Measurements from ENCODE around the gene SCD5.

The SCD5 gene

DNA sequence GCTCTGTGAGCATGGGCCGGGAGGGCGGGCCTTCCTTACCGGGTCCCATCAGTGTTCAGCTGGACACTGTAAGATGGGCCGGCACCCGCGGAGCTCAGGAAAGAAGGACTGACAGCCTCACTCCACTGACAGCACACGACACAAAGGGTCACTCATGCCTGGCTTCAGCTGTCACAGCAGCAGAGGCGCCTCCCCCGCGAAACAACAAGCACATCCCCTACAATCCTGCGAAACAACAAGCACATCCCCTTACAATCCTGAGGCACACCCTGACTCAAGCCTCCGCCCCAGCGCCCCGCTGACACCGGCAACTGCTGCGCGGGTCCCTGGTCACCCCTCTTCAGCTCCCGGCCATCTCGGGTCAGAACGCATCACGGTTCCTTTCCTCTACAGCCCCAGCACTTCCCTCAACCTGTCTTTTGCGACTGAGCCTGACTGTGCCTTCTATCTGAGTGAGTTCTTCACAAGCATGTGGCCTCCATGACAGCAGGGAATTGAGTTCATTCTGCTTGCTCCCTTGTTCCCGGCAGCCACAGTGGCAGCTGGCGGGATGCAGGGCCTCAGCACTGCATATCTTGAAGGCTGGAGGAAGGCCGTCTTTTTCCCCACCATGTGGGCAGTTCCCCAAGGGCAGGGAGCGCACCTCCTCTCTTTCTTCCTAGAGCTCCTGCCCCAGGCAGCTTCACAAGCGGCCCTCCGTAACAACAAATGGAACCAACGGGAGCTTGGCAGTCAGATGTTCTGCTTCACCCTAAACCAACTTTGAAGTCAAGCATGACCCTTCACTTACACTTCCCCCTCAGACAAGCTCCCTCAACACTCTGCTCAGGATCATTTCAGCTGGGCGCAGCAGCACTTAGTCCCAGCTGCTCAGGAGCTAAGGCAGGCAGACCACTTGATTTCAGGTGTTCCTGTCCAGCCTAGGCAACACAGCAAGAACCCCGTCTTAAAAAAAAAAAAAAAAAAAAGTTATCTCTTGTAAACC is 39.6 kb downstream of the SCD5 start:
- peak; percentile 66 for DNase-seq

DNA sequence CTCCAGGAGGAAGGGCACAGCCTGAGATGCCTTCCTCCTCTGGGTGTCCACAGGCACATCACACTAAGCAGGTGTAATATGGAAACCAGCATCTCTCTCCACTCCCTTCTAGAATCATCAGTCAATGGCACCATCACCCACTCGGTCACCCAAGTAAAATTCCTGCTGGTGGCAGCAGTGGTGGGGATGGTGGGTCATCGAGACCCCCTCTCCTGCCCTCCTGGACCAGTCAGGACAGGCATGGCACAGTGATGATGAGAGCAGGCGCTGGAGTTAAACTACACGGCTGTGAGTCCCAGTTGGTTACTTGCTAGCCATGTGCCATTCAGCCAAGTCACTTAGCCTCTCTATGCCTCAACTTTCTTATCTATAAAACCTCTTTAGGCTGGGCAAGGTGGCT is 42.5 kb downstream of the SCD5 start:
- no peak for DNase-seq

DNA sequence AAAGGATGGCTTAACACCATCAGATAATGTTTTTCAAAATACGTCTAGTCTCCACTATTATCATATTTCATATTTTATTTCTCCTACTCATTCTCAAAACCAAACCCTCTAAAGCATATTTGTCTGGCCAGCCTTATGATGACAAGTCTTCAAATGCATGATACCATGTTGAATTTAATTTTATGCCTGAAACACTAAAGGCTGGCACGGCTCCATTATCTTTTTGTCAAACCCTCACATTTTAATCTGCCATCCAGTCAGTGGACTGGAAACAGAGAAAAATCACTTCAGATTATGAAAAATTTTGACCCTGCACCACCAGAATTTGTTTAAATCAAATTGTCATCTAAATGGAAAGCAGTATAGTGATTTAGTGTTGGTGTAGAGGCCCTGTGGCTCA is 42.9 kb downstream of the SCD5 start:
- no peak for DNase-seq

DNA sequence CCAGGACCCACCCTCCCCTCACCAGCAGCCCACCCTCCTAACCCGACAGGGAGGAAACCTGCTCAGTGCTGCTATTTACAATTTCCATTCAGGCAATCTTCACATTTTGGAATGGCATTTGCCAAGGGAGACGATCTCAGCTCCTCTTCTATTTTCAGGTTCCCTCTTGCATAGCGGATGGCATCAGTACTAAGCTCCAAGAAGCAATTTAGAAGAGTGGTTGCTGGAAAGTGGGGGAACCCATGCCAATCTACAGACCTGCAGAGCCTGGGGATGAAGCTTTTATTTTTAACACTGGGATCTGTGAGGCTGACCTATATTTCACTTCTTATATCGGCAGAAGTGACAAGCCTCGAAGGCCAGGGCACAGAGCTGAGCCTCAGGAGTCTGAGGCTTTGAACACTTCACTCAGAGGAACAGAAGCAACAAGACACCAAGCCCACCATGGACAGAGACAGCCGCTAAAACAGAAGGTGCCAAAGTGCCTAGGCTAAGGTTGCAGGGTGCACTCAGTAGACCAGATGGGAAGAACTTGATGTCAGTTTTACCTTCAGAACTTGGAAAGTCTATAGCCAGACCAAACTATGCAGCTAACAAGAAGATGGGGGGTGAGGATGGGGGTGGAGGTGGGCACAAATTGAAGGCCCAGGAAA is 44.0 kb downstream of the SCD5 start:
- peak; percentile 28 for DNase-seq

DNA sequence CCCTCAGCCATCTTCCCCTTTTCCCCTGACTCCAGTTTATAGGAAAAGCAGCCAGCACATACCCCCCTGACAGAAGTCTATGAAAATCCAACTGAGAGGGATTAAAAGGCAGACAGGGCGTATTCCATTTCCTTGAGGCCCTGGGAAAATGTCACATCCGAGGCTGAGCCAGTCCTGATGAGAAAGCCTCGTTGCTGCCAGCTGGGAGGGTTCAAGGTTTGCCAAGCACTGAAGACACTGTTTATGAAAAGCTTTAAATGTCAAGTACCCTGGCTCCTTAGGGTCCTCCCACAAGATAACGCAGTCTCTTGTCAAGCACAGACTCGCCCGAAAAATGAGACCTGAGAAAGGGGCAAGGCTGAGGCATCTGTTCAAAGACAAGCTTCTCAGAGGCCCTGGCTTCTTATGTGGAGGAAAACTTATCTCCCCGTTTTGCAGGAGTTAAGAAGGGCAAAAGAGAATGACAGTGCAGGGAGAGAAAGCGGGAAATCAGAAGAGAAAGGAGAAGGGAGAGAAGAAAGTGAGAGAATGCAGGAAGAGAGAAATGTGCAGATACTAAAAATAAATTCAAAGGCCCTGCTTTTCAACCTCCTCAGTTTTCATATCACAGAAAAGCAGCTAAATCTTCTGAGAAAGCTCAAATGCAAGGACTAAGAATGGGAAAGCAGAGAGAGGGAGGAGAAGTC is 44.7 kb downstream of the SCD5 start:
- peak; percentile 33 for DNase-seq

DNA sequence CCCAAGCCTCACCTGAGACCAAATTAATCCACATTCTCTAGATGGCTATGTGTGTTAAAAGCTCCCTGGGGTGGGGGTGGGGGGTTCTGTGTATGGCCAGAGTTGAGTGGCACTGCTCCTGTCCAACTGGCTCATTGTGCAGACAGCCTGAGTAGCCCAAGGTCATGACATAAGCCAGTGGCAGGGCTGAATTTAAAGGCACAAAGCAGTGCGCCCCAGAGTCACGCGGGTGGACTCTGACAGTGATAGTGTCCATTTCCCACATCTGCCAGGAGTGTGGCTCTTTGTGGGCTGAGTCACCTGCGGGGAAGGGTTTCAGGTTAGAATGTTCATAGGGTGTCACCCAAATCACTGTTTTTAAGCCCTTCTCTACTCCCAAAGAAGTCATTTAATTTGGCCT is 45.4 kb downstream of the SCD5 start:
- peak; percentile 36 for DNase-seq

DNA sequence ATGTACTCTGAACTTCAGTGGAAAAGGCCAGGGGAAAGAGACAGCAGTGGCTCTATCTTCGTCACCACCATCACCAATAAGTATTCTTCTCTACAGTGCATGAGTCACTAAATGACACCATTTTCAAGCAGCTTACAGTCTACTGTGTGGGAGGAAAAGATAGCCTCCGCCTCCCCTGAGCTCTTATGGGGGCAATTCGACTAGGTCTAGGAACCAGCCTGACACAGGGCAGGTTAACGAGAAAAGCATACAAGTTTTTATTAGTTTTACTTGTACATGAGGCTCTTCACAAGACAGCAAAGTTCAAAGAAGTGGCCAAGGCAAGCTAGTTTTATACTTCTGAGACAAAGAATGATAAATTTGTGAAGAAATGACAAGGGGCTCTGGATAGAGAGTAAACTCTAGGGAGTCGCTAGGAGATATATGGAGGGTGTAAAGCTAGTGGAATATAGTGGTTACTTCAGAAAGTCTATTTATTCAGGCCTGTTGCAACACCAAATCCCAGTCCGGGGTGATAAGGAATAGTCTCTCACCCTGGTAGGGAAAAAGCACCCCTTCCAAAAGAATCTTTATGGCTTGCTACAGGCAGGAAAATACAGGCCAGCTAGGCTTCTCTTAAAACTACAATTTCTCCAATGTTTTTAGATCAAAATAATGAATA is 49.7 kb downstream of the SCD5 start:
- no peak for DNase-seq

DNA sequence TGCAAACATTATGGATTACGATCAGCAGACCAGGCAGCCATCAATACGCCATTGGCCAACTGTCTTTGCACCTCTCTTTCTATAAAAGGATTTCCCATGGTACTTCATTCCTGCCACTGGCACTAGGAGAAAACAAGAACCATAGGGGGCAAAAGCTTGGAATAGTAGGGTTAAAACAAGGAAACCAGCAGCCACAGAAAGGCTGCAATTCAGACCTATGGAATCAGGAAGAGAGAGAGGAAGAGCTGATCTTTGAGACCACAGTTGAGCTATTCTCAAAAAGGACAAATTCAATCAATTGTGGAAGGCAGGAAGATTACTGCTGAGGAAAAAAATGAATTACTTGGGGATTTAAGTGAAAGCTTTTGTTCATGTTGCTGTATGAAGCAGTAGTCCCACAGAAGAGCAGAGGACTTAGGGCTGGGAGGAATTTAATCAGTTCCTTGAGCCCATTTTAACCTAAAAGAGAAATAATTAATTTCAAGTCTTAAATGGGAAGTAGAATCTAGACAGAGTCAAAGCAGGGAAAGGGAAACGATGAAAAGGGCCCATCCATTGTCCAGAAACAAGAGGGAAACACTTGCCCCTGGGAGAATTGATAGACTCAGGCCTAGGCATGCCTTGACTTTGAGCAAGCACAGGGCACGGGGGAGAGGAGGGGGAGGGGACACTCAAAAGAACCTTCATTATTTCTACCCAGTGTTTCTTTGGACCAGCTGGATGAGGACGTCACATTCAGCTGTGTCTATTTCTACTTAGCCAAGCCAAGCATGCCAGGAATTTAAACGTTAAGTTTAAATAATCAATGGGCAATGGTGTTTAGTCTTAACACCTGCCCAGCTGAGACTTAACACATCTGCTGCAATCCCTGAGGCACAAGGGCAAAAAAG is 50.7 kb downstream of the SCD5 start:
- DNase-seq = peak; percentile 39

DNA sequence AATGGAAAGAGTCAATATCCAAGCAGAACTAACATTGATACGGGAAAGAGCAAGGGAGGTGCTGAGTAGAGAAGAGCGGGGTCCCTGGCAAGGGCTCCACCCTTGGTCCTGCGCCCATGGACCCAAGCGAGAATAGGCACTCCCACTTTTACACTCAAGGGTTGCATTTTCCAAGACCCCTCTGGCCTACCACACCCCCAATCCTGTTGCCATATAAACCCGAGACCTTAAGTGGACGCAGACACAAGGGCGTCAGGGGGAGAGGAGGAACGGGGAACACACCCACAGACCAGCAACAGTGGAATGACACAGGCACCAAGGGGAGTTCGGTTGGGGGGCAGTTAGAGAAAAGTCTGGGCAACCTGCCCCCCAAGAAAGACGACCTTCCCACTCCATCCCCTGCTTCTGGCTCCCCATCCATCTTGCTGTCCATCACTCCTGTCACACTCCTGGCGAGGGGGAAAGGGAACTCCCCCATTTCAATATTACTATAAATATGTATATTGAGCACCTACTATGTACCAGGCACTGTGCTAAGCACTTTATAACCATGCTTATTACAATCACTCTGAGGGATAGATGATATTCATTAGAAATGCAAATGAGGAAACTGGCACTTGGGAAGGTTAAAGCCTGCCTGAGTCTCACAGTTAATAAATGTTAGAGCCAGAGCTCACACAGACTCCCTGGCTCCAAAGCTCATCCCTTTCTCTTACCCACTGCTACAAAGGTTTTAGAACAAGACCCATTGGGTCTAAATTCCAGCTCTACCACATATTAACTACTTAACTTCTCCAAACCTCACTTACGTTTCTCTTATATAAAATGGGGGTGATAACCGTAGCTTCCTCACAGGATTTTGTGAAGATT is 51.7 kb downstream of the SCD5 start:
- no peak for DNase-seq

DNA sequence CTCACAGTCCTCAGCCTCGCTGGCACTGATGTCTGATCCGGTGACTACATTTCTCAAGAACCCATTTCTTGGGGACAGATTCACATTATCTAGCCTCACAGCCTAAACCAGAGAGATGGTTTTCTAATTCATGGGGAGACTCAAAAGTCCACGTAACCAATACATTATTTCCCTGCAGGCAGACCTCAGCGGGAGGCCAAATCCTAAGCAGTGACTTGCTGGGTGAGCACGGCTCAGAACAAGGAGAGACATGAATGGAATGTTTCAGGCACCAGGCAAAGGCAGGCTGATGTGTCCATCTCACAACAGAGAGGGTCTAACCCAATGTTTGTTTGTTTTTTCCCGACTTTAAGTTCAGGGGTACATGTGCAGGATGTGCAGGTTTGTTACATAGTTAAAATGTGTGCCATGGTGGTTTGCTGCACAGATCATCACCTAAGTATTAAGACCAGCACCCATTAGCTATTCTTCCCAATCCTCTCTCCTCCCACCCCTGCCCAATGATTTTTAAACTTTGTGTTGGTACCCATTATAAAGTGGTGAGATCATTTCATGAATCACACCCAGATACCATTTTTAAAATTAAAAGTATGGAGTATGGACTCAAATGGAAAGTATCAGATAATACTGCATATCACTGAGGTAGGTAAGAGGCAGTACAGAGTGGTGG is 53.3 kb downstream of the SCD5 start:
- no peak for DNase-seq

DNA sequence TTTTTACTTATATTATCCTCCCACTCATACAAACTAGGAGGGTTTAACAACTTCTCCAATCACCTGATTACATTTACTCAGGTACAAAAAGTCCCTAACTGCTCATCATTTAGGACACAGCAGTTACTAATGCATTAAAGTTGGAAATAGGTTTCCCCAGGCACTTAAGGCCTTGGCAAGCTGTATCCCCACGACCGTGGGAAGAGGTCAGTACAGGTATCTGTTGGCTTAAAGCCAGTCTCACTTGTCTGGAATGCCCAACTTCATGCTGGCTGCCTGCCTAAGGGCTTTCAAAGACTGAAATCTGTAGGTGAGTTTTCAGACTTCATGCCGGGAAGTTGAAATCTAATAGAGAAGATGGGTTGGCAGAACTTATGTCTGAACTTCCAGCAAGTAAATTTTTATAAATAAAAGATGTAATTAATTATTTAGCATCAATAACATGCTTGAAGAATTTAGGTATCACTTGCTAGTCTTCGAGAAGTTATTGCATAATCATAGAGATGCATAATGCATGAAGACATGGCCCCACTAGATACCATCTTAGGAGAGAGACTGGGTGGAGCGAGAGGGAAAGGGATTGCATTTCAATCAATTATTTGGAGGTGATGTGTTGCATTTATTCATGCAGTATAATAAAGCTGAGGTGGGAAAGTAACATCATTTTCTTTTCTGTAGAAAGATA is 54.2 kb downstream of the SCD5 start:
- no peak for DNase-seq

DNA sequence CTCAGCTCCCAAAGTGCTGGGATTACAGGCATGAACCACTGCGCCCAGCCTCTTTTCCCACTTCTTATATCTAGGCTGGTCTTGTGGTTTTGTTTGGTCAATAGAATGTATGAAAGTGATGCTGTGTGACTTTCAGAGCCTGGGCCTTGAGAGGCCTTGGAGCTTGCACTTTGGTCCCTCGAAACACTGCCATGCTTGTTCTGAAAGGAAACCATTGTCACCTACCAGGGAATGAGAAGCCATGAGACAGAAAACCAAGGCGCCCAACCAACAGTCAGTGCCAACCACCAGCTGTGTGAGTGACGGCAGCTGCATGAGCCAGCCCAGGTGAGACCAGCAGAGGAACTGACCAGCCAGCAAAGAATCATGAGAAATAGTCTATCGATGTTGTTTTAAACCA is 57.4 kb downstream of the SCD5 start:
- DNase-seq = no peak

DNA sequence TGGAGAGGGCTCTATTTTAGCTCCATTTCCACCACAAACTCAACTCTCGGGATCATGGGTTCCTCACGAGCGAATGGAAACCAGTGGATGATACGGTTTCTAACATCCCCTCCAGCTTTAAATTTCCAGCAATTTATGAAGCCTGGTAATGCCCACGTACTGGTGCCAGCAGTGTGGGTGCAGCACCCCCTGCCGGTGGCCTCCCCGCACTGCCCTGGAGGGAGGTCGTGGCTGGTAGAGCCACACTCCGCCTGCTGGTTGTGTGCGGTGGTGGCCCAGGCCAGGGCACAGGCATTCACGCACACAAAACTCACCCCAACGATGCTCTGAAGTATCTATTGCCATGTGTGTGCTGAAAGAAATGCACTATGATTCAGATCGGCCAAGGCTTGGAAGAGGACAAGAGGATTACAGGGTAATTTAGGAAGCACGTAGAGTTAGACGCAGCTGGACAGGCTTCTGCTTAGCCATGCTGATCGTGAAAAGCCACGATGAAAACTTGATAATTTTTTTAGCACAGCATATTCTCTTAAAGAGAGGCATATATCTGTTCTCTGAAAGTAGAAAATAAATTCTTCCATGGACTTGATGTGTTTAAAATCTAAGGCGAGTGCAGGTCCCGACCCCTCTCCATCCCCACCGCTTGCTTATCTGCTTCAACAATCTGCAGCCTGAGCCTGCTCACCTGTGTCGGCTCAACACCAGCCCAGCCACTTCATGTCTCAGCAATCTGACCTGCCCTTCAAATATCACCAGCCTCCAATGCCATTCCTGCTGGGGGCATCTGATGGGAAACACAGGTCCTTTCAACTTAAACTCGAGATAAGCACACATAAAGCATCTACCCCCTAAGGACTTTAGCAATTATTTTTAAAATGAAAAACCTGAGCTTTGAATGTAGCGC is 59.1 kb downstream of the SCD5 start:
- DNase-seq = peak; percentile 60

DNA sequence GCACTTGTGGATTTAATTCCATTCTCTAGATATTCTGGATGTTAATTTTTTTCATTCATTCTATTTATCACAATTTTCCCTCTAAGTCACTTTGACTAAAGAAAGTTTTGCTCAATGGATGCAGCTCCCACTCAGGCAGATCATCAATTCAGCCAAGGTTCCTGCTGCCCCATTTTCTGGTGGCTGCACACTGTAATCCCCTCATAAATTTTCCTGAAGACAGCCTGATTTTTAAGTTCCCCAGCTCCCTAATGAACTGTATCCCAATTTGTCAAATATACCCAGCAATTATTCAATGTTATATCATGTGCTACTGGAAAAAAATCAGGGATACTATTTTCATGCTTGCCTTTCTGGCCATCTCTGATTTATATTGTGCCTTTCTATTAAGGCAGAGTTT is 61.2 kb downstream of the SCD5 start:
- no peak for DNase-seq

DNA sequence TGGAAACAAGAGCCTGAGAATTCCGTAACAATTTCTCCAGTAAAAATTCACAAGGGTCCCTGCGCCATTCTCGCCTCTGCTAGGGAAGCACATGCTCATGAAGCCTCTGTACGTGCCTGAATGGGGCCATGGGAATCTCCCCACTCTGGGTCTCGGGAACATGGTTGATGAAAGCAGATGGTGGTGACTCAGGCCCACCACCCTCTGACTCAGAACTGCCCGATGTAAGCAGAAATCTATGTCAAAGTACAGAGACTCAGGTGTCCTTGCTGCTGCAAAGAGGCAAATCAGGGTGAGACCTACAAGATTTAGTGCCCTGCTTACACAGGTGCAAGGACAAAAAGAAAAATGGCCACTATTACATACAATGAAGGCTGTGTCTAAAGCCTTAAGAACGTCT is 65.0 kb downstream of the SCD5 start:
- DNase-seq = no peak

DNA sequence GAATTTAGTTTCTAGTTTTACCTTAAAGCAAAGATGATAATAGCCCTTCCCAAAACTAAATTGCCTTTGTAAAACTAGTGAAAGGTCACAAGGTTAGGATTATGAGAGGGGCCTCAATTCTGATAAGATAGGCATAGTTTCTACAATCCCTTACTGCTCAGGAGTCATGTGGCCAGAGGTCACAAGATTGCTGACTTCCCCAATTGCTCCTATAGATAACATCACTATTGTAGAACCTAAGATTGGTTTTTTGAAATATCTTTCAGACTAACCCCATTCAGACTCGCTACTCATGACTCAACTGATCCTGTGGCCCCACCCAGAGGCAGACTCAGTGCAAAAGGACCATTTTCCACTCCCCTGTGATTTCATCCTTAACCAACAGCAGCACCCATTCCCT is 70.3 kb downstream of the SCD5 start:
- DNase-seq = no peak

DNA sequence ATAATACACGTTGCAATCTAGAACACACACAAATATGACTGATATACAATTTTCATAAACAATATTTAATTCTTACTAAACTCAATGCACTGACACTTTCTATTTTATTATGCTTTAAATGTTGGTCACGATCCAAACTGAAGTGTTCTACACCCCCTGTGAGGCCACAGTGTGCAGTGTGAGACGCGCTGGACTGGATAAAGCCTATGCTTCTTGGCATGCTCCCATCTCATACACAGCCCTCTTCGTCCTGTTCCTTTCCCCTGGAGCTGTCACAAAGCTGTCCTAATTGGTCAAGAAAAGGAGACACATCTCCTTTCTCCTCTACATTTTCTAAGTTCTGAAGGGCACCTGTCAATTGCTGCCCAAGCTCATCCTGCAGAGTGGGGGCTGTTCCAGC is 72.0 kb downstream of the SCD5 start:
- DNase-seq = no peak

DNA sequence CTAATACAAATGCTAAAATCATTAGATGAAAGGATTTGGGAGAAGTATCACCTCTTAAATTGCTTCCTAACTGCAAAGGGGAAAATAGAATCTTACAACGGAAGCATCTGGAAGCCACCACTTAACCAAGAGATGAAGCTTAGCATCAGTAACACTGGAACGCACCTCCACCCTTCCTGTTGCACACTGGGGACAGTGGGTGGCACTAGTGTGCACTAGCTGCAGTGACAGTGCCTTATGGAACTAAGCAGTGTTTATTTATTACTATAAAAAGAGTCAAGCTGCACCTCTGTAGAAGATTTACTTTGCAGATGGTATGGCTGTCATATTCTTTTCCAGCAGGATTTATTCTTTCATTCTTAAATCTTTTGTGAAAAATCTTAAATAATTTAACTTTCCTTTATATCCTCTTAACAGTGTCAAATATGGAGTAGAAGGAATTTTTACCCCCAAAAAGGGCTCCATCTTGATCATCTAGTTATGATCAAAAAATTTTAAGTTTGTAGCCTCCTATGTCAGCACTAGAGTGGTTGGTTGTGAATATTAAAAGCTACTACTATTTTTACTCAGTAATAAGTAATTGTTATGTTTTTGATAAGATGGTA is 76.7 kb downstream of the SCD5 start:
- DNase-seq = no peak
